COLO668 (cell line): Measurements from ENCODE around the gene PRMT5.

Source experiments
- DNase-seq: peaks from one replicate; lab custom pipeline; 2025; ENCODE audit not compliant: unreplicated experiment; lab: John Stamatoyannopoulos, UW

PRMT5 gene

DNA sequence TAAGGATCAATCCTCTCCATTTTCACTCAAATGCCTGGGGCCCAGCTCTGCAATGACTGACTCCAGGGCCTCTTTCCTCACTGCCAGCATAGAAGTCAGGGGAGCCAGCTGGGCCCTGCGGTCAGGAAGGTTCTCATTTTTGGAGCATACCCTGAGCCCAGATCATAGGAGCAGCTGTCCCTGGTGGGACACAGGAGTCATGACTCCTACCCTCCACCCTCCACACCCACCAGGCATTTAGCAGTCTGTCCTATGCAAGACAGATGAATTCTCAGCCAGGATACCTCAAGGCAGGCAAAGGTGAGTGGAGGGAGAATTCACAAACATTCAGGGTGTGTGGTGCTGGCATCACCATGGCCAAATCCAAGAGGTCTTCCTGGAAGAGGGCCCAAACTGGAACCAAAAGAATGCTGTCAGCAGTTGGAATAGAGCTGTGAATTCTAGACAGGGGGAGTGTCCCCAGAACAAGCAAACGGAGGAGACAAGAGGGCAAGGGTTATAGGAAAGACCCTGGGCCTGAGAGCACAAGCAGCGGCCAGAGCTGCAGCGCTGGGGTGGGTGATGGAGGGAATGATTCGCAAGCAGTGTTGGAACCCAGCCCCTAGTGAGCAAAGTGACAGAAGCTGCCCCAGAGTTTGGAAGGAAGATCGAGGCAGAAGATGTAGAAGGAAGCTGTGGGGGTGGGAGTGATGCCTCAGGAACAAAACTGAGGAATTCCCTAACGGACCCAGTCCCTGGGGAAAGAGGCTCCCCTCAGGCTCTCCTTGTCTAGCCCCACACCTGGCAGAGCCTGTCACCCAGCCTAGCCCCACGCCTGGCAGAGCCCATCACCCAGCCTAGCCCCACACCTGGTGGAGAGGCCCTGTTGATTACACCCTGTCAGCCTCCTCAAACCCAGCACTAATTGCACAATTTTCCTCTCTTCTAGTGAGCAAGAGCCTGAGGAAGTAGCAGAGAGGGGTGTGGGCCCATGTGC is 50.6 kb downstream of the PRMT5 start:
- no peak for DNase-seq

DNA sequence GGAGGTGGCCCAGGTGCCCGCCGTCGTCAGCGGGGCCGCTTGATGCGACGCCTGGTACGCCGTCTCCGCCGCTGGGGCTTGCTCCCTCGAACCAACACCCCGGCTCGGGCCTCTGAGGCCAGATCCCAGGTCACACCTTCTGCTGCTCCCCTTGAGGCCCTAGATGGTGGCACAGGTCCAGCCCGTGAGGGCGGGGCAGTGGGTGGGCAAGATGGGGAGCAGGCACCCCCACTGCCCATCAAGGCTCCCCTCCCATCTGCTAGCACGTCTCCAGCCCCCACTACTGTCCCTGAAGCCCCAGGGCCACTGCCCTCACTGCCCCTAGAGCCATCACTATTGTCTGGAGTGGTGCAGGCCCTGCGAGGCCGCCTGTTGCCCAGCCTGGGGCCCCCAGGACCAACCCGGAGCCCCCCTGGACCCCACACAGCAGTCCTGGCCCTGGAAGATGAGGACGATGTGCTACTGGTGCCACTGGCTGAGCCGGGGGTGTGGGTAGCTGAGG is 52.1 kb downstream of the PRMT5 start:
- DNase-seq, result no peak

DNA sequence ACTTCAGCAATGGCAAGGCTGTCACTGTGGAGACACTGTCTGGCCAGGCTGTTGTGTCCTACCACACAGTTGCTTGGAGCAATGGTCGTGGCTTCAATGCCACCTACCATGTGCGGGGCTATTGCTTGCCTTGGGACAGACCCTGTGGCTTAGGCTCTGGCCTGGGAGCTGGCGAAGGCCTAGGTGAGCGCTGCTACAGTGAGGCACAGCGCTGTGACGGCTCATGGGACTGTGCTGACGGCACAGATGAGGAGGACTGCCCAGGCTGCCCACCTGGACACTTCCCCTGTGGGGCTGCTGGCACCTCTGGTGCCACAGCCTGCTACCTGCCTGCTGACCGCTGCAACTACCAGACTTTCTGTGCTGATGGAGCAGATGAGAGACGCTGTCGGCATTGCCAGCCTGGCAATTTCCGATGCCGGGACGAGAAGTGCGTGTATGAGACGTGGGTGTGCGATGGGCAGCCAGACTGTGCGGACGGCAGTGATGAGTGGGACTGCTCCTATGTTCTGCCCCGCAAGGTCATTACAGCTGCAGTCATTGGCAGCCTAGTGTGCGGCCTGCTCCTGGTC is 53.3 kb downstream of the PRMT5 start:
- DNase-seq, result no peak

DNA sequence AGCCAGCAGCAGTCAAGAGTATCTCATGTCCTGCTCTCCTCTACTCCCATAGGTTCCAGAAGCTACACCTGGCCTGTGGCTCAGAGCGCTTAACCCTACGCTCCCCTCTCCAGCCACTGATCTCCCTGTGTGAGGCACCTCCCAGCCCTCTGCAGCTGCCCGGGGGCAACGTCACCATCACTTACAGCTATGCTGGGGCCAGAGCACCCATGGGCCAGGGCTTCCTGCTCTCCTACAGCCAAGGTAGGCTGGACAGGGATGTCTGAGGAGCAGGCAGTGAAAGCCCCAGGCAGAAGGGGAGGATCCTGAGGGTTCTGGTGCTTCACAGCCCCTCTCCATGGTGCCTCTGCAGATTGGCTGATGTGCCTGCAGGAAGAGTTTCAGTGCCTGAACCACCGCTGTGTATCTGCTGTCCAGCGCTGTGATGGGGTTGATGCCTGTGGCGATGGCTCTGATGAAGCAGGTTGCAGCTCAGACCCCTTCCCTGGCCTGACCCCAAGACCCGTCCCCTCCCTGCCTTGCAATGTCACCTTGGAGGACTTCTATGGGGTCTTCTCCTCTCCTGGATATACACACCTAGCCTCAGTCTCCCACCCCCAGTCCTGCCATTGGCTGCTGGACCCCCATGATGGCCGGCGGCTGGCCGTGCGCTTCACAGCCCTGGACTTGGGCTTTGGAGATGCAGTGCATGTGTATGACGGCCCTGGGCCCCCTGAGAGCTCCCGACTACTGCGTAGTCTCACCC is 54.0 kb downstream of the PRMT5 start:
- no peak for DNase-seq

DNA sequence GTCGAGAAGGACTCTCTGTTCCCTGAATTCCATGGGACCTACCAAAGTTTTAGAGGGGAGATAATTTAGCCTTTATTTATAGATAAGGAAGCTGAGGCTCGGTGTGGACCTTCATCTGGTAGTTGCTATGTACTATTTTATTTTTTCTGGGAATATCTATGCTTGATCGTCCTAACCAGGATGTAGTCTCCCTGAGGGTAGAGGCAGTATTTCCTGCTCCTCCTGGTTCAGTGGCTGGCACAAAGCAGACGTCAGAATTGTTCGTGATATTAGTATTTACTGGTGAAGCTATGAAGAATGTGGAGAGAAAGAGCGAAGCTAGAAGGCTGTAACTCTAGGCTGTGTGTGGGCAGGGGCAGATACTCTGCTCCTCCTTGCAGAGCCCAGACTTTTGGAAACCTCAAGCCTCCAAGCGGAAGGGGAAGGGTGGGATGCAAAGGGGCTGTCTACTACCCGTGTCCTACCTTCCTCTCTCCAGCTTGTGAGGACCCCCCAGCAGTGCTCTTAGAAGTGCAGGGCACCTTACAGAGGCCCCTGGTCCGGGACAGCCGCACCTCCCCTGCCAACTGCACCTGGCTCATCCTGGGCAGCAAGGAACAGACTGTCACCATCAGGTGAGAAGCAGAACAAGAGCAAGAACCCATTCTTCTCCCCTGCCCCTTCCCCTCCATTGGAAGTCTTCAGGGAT is 56.2 kb downstream of the PRMT5 start:
- no peak for DNase-seq

DNA sequence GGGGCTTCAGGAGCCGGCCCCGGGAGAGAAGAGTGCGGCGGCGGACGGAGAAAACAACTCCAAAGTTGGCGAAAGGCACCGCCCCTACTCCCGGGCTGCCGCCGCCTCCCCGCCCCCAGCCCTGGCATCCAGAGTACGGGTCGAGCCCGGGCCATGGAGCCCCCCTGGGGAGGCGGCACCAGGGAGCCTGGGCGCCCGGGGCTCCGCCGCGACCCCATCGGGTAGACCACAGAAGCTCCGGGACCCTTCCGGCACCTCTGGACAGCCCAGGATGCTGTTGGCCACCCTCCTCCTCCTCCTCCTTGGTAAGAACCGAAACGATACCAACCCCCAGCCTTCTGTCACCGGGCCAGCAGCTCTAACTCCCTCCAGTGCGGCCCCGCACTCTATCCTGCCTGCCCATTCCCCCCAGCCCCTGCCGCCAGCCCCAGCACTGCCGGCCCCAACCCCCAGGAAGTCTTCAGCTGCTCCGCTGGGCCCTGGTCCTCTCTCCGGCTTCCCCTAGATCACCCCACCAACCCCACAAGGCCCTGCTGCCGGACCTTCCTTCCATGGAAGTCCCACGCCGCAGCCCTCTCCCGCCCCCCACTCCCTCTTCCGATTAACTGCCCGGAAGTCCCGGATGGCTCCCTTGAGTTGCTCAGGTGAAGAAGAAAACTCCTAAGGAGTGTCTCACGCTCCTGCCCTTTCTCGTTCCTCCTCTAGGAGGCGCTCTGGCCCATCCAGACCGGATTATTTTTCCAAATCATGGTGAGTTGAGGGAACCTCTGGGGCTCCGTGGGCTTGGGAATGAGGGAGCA is 56.9 kb downstream of the PRMT5 start:
- DNase-seq, result peak; percentile 82

DNA sequence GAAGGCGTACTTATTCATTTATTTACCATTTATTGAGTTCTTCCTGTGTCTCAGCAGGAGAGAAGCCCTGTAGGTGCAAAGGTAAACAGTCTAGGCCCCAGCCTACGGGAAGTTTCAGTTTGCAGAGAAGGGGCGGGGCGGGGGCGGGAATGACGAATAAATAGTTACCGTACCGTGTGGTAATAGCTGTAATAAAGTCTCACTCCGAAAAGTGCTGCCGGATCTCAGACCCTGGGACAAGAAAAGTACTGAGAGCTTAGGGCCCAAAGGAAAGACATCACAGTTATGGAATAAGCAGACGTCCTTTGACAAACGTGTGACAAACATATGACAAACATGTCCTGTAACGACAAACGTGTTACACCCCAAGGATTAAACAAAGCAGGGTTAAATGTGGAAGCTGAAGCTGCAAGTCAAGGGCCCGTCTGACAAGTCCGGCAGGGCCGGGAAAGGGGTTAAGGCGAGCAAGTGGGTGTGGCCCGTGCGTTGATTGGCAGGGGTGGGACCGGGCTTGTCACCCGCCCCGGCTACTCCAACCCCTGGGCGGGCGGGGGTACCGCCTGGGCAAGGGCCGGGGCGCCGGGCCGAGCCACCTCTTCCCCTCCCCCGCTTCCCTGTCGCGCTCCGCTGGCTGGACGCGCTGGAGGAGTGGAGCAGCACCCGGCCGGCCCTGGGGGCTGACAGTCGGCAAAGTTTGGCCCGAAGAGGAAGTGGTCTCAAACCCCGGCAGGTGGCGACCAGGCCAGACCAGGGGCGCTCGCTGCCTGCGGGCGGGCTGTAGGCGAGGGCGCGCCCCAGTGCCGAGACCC is 57.7 kb downstream of the PRMT5 start, which contains the start of gene LRP10:
LRP10 (plus strand) TSS at position 517 of the 809 bp plus-strand sequence. CDS start 564 bp downstream, outside the sequence.
- peak; percentile 94 for DNase-seq

DNA sequence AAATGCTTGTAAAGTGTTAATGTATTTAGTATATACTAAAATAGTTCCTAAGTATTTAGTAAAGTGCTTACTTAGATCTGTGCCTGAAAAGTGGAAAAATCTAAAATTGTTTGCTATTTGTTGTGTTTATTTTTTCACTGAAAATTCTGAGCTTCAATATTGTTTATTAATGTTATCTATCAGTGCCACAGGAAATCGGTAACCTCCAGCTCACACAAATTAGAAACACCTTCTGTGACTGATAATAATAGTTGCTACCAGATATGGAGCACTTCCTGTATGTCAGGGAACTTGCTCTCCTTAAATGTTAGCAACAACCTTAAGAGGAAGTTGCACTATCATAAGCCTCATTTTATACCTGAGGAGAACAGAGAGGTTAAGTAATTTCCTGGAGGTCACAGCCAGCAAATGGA is 58.4 kb downstream of the PRMT5 start:
- no peak for DNase-seq
